ENCODE data around the gene ITPRID1.

The ITPRID1 gene

GRCh38 chr7:31488562-31489203, 25.2 kb upstream of the ITPRID1 start:
- Histone ChIP-seq H3K4me1 (ENCODE audit: control insufficient read depth, low read length) (no peaks in the 10 kb centered on the region), H3K9me2 (replicated peaks; ENCODE audit: control insufficient read depth, low read length) (no peaks in the 10 kb centered on the region), H3K4me3 (ENCODE audit: low read length) (no peak overlapping the region), H3K9me3 (ENCODE audit: control insufficient read depth, insufficient read depth, low read length) (peaks cover 3% of the 10 kb centered on the region; the same call in 1 of the 2 replicates), H3F3A (ENCODE audit: control insufficient read depth, insufficient read depth) (no peaks in the 10 kb centered on the region), H3K27me3 (ENCODE audit: control insufficient read depth, low read length) (no peaks in the 10 kb centered on the region), H3K79me2 (ENCODE audit: control insufficient read depth, low read length) (no peaks in the 10 kb centered on the region), H3K4me2 (ENCODE audit: low read length) (no peak overlapping the region), H3K27ac (ENCODE audit: low read depth, low read length) (no peak overlapping the region), H3K36me3 (ENCODE audit: control insufficient read depth, low read length) (no peaks in the 10 kb centered on the region), H4K20me1 (ENCODE audit: control insufficient read depth, insufficient read depth, low read depth, low read length) (no peaks in the 10 kb centered on the region)
- TF ChIP-seq, protein P1, sequence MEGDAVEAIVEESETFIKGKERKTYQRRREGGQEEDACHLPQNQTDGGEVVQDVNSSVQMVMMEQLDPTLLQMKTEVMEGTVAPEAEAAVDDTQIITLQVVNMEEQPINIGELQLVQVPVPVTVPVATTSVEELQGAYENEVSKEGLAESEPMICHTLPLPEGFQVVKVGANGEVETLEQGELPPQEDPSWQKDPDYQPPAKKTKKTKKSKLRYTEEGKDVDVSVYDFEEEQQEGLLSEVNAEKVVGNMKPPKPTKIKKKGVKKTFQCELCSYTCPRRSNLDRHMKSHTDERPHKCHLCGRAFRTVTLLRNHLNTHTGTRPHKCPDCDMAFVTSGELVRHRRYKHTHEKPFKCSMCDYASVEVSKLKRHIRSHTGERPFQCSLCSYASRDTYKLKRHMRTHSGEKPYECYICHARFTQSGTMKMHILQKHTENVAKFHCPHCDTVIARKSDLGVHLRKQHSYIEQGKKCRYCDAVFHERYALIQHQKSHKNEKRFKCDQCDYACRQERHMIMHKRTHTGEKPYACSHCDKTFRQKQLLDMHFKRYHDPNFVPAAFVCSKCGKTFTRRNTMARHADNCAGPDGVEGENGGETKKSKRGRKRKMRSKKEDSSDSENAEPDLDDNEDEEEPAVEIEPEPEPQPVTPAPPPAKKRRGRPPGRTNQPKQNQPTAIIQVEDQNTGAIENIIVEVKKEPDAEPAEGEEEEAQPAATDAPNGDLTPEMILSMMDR (IDR thresholded peaks at IDR 0.05; ENCODE audit: low read depth, low read length, poor library complexity, severe bottlenecking) = peak; percentile 99
- TF ChIP-seq EZH2phosphoT487 (IDR thresholded peaks at IDR 0.05; ENCODE audit: borderline replicate concordance, low read length) = no peak

DNA sequence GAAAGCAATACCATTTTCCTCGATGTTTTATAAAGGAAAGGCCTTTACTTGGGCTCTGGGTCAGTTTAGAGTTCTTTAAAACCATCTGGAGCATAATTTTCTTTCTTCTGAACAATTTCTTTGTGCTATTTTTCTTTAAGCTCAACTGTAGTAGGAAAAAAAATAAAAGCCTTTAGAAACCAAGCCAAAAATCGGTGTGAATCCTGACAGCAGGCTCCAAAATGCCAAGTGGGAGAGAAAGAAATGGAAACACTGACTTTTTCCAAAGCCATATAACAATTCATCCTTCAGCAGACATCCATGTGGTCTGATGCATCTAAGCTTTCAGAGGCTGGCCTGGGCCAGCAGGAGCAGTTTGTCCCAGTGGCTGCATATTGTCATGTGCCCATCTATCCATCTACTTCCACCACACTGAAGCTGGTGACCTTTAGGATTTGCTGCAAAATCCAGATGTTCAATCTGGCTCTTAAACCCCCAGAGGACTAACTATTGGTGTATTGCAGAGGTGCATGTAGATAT, 23.0 kb upstream of the ITPRID1 start:
- Histone ChIP-seq H3F3A (ENCODE audit: control insufficient read depth, insufficient read depth) (no peaks in the 10 kb centered on the region), H3K4me2 (ENCODE audit: low read length) (no peak overlapping the region), H3K4me1 (ENCODE audit: control insufficient read depth, low read length) (no peaks in the 10 kb centered on the region), H3K9me2 (replicated peaks; ENCODE audit: control insufficient read depth, low read length) (no peaks in the 10 kb centered on the region), H4K20me1 (ENCODE audit: control insufficient read depth, insufficient read depth, low read depth, low read length) (no peaks in the 10 kb centered on the region), H3K79me2 (ENCODE audit: control insufficient read depth, low read length) (no peaks in the 10 kb centered on the region), H3K9me3 (ENCODE audit: control insufficient read depth, insufficient read depth, low read length) (no peaks in the 10 kb centered on the region), H3K4me3 (ENCODE audit: low read length) (no peak overlapping the region), H3K27me3 (ENCODE audit: control insufficient read depth, low read length) (no peaks in the 10 kb centered on the region), H3K27ac (ENCODE audit: low read depth, low read length) (no peak overlapping the region), H3K36me3 (ENCODE audit: control insufficient read depth, low read length) (no peaks in the 10 kb centered on the region)
- TF ChIP-seq EZH2phosphoT487 (IDR thresholded peaks at IDR 0.05; ENCODE audit: borderline replicate concordance, low read length) = no peak
- TF ChIP-seq, protein P1 (IDR thresholded peaks at IDR 0.05; ENCODE audit: low read depth, low read length, poor library complexity, severe bottlenecking) = no peak

GRCh38 chr7:31492086-31492485, 21.8 kb upstream of the ITPRID1 start:
- no peaks in the 10 kb centered on the region for H3K79me2 ChIP-seq (ENCODE audit: control insufficient read depth, low read length)
- no peaks in the 10 kb centered on the region for H4K20me1 ChIP-seq (ENCODE audit: control insufficient read depth, insufficient read depth, low read depth, low read length)
- no peaks in the 10 kb centered on the region for H3K36me3 ChIP-seq (ENCODE audit: control insufficient read depth, low read length)
- H3K9me3 ChIP-seq (ENCODE audit: control insufficient read depth, insufficient read depth, low read length) = no peaks in the 10 kb centered on the region
- TF ChIP-seq EZH2phosphoT487 (IDR thresholded peaks at IDR 0.05; ENCODE audit: borderline replicate concordance, low read length) = no peak
- TF ChIP-seq, protein P1 (IDR thresholded peaks at IDR 0.05; ENCODE audit: low read depth, low read length, poor library complexity, severe bottlenecking) = no peak
- no peak overlapping the region for H3K4me2 ChIP-seq (ENCODE audit: low read length)
- no peak overlapping the region for H3K4me3 ChIP-seq (ENCODE audit: low read length)
- H3F3A ChIP-seq (ENCODE audit: control insufficient read depth, insufficient read depth) = no peaks in the 10 kb centered on the region
- H3K27me3 ChIP-seq (ENCODE audit: control insufficient read depth, low read length) = no peaks in the 10 kb centered on the region
- no peak overlapping the region for H3K27ac ChIP-seq (ENCODE audit: low read depth, low read length)
- no peaks in the 10 kb centered on the region for H3K9me2 ChIP-seq (replicated peaks; ENCODE audit: control insufficient read depth, low read length)
- no peaks in the 10 kb centered on the region for H3K4me1 ChIP-seq (ENCODE audit: control insufficient read depth, low read length)
